Stimulated activated CD4-positive, alpha-beta T cell treated with anti-CD3 and anti-CD28 coated beads, Interleukin-15, amount 100 ng/mL, for 48 hours (primary cell): ENCODE results near the gene PLCD3.
"Not testable (repeated sequence)": the region's sequence is repeated elsewhere in the genome, so short reads cannot be mapped to it uniquely, and the experiment has no call there.

Experiments used
- DNase-seq, 2 donors: peaks; one replicate each; pipeline ENCODE4 v3.0.0-alpha.2; 2020; ENCODE audit warnings: low read depth in 2 of 2

The PLCD3 gene

GRCh38 chr17:45135192-45135977 is 3.1 kb upstream of the PLCD3 start, which contains the start of gene ACBD4:
ACBD4 (plus strand) TSS chr17:45135687; CDS start chr17:45136145, 458 bp downstream.
- DNase-seq = peak; percentile 94 to 95

GRCh38 chr17:45132572-45133463 is 503 bp upstream of the PLCD3 start:
- peak; percentile 47 to 52 for DNase-seq

- peak in 1 of 2 donors; percentile 40 for DNase-seq
Measured at GRCh38 chr17:45131616-45132319, 547 bp downstream of the PLCD3 start.

GRCh38 chr17:45130681-45131615 is 1.4 kb downstream of the PLCD3 start:
- DNase-seq = no peak

- DNase-seq = no peak
Measured at GRCh38 chr17:45129940-45130680, 2.2 kb downstream of the PLCD3 start.

GRCh38 chr17:45129426-45129939 is 2.8 kb downstream of the PLCD3 start:
- DNase-seq = no peak

- DNase-seq = no peak
Measured at GRCh38 chr17:45128989-45129388, 3.3 kb downstream of the PLCD3 start.

- DNase-seq = no peak
Measured at GRCh38 chr17:45128331-45128730, 4.0 kb downstream of the PLCD3 start.

- no peak for DNase-seq
Measured at GRCh38 chr17:45127548-45128300, 4.6 kb downstream of the PLCD3 start.

GRCh38 chr17:45127207-45127547 is 5.1 kb downstream of the PLCD3 start:
- no peak for DNase-seq

GRCh38 chr17:45125509-45125908 is 6.8 kb downstream of the PLCD3 start:
- no peak for DNase-seq

GRCh38 chr17:45124797-45125122 is 7.6 kb downstream of the PLCD3 start:
- not testable (repeated sequence) for DNase-seq

- DNase-seq = no peak
Measured at GRCh38 chr17:45123930-45124796, 8.2 kb downstream of the PLCD3 start.

GRCh38 chr17:45123076-45123770 is 9.1 kb downstream of the PLCD3 start:
- no peak for DNase-seq

- no peak for DNase-seq
Measured at GRCh38 chr17:45121055-45121454, 11.3 kb downstream of the PLCD3 start.

GRCh38 chr17:45120558-45120957 is 11.8 kb downstream of the PLCD3 start:
- no peak for DNase-seq

- DNase-seq = no peak
Measured at GRCh38 chr17:45119964-45120363, 12.4 kb downstream of the PLCD3 start.

- DNase-seq = no peak
Measured at GRCh38 chr17:45118691-45119090, 13.6 kb downstream of the PLCD3 start.
